K562 (cell line): ENCODE data around the gene CACNA1I. TPM values are rescaled to one million over a fixed set of nuclear protein-coding genes. Genes with fewer than 3 reads are reported as not detected.

Experiments
- ATAC-seq: fragments of 200-7000 bp; cut with Tn5 transposase; 3 replicates; pipeline ENCODE4 v1.9.1; 2020; ENCODE audit warnings: moderate library complexity
- BruUV-seq: library from RNA; stranded (reverse); fragments of 400-500 nt; replicated peaks from 2 replicates; lab custom pipeline; 2021; lab: Mats Ljungman, UMichigan
- CTCF ChIA-PET: fragments of 300-600 bp; formaldehyde crosslinking; extraction: SDS; loops from one replicate; lab custom pipeline; 2021; ENCODE audit warnings: low intra/inter-chr PET ratio; lab: Yijun Ruan, JAX
- POLR2A ChIA-PET: fragments of 300-600, 350-650 bp; sonication (Branson Sonifier 250); formaldehyde crosslinking; extraction: SDS; loops from one replicate; lab custom pipeline; 2021; ENCODE audit warnings: antibody characterized with exemption, inconsistent platforms; lab: Yijun Ruan, JAX
- DNase-seq, 4 experiments: peaks; one replicate each; pipeline versions ENCODE4 v3.0.0 to v3.0.0-alpha.2; 2011 to 2018; ENCODE audit warnings: low spot score in 3 of 4, mixed read lengths in 3 of 4; ENCODE audit errors: extremely low read depth in 1 of 4
- FAIRE-seq: peaks from 2 replicates; lab custom pipeline; 2011; peaks lifted over from hg19 to GRCh38; lab: Jason Lieb, UNC
- H2AFZ ChIP-seq: 2 replicates; pipeline ENCODE4 v1.6.0; 2011; ENCODE audit warnings: low read depth, low read length, control low read depth, inconsistent platforms
- H3K27ac ChIP-seq: fragments of 200-600 bp; 3 replicates; pipeline ENCODE4 v1.8.0; 2011; ENCODE audit warnings: low read depth, mild to moderate bottlenecking, control low read depth, inconsistent platforms, low read length, moderate library complexity, mixed read lengths; ENCODE audit errors: extremely low read depth
- H3K27me3 ChIP-seq, 2 experiments: fragments of 300-600 bp in 1 of 2; 2 replicates in 1 of 2; 3 replicates in 1 of 2; pipeline versions ENCODE4 v1.6.0 to v1.8.0; 2011; ENCODE audit warnings: inconsistent platforms in 2 of 2, low read length in 2 of 2, mild to moderate bottlenecking in 1 of 2, mixed read lengths in 1 of 2, moderate library complexity in 1 of 2; ENCODE audit not compliant: control insufficient read depth in 2 of 2, insufficient read depth in 2 of 2
- H3K36me3 ChIP-seq: fragments of 300-600 bp; 3 replicates; pipeline ENCODE4 v1.8.0; 2011; ENCODE audit warnings: mild to moderate bottlenecking, low read length, inconsistent platforms; ENCODE audit not compliant: control insufficient read depth, insufficient read depth
- H3K4me1 ChIP-seq, 2 experiments: fragments of 200-600 bp in 1 of 2; replicated peaks in 1 of 2; 2 replicates in 1 of 2; 3 replicates in 1 of 2; pipeline versions ENCODE4 v1.5.1 to v1.8.0; 2011; ENCODE audit warnings: inconsistent platforms in 2 of 2, low read length in 2 of 2, mild to moderate bottlenecking in 1 of 2, mixed read lengths in 1 of 2, moderate library complexity in 1 of 2; ENCODE audit not compliant: control insufficient read depth in 2 of 2, insufficient read depth in 2 of 2
- H3K4me2 ChIP-seq: 2 replicates; pipeline ENCODE4 v1.6.1; 2011; ENCODE audit warnings: low read length, control low read depth, inconsistent platforms, mixed read lengths; ENCODE audit not compliant: insufficient read depth
- H3K4me3 ChIP-seq: fragments of 200-600 bp; sonication (generic), shearing (Covaris generic); 2 replicates; pipeline ENCODE4 v1.5.1; 2016; ENCODE audit warnings: control low read depth, inconsistent platforms
- H3K79me2 ChIP-seq: fragments of 200-600 bp; 3 replicates; pipeline ENCODE4 v1.8.0; 2011; ENCODE audit warnings: low read length, inconsistent platforms; ENCODE audit not compliant: control insufficient read depth, insufficient read depth
- H3K9ac ChIP-seq, 2 experiments: 2 replicates each; pipeline versions ENCODE4 v1.6.0 to v1.6.1; 2011; ENCODE audit warnings: low read depth in 2 of 2, low read length in 2 of 2, control low read depth in 1 of 2, inconsistent platforms in 1 of 2, mild to moderate bottlenecking in 1 of 2, mixed read lengths in 1 of 2; ENCODE audit not compliant: insufficient read depth in 1 of 2
- H3K9me1 ChIP-seq: one replicate; pipeline ENCODE4 v1.6.0; 2011; ENCODE audit warnings: inconsistent platforms, mild to moderate bottlenecking, low read length, moderate library complexity; ENCODE audit not compliant: control insufficient read depth, insufficient read depth
- H3K9me3 ChIP-seq: replicated peaks from 2 replicates; pipeline ENCODE4 v1.5.1; 2011; ENCODE audit warnings: low read depth, low read length, inconsistent platforms; ENCODE audit not compliant: control insufficient read depth, insufficient read depth
- H4K20me1 ChIP-seq: replicated peaks from 2 replicates; pipeline ENCODE4 v1.6.1; 2011; ENCODE audit warnings: low read length, inconsistent platforms, mixed read lengths; ENCODE audit not compliant: control insufficient read depth, insufficient read depth
- PRDM10 ChIP-seq: fragments of 450-650 bp; IDR thresholded peaks from 2 replicates; pipeline ENCODE4 v1.6.1; 2018; ENCODE audit not compliant: partially characterized antibody
- ZNF23 ChIP-seq: fragments of 250-450 bp; sonication (Bioruptor Pico); IDR thresholded peaks from 2 replicates; pipeline ENCODE4 v1.4.0; 2020; ENCODE audit warnings: mild to moderate bottlenecking
- WGBS: fragments of 100-300 bp; shearing (Covaris generic); methylation state at CpG from one replicate; pipeline ENCODE4 v1.1.6; 2016; ENCODE audit warnings: low coverage, mixed read lengths; ENCODE audit not compliant: insufficient coverage; ENCODE audit errors: missing lambda C conversion rate; 5-methylcytosine and 5-hydroxymethylcytosine counted together
- in situ Hi-C: fragments of 300-500 bp; cut with MboI; formaldehyde crosslinking; loops from 4 replicates; pipeline ENCODE4 v1.15.0; 2018; ENCODE audit warnings: inconsistent platforms, mixed read lengths
- intact Hi-C: fragments of 100-400 bp; cut with micrococcal nuclease; formaldehyde crosslinking; loops from 2 replicates; pipeline ENCODE4 v1.14.2; 2022
- polyA plus RNA-seq, 8 experiments: library from polyadenylated mRNA; depleted of rRNA in 4 of 8; stranded (reverse) in 5 of 8; unstranded in 3 of 8; fragments of >200 nt; fragmentation: Nextera tagmentation in 2 of 8; fragmentation: Illumina TruSeq in 1 of 8; extraction: Ambion mirVana in 2 of 8; extraction: Trizol in 1 of 8; gene quantifications; 2 replicates each; pipeline versions ENCODE4 v1.2.1 to v1.2.3, GENCODE V29; 2011 to 2014; ENCODE audit warnings: inconsistent platforms in 1 of 8, missing spikeins in 1 of 8
- total RNA-seq, 7 experiments: library from RNA; depleted of rRNA in 6 of 7; stranded (reverse); fragments of >200 nt in 6 of 7; fragmentation: Illumina TruSeq in 2 of 7; extraction: Trizol in 2 of 7; gene quantifications; 2 replicates each; pipeline versions ENCODE4 v1.2.1 to v1.2.3, GENCODE V29; 2011 to 2021; ENCODE audit warnings: low replicate concordance in 1 of 7

CACNA1I gene
- total and polyA plus RNA-seq, 9 of the 15 experiments (the other 6 are each of a cell fraction or from before 2014, with no cell fraction given) = 0.01 to 0.79 (median 0.32) TPM; not detected in 1

- Histone ChIP-seq H3K27me3 (no peaks in the 10 kb centered on the region), H3K36me3 (no peaks in the 10 kb centered on the region), H3K9me1 (no peaks in the 10 kb centered on the region), H4K20me1 (no peaks in the 10 kb centered on the region), H3K27ac (no peak overlapping the region), H3K9me3 (no peaks in the 10 kb centered on the region), H3K9ac (peak overlapping the region in 1 of 2 experiments; percentile 7; a peak in 1 of 4 replicates), H3K4me3 (no peak overlapping the region), H3K79me2 (no peaks in the 10 kb centered on the region), H3K4me2 (no peak overlapping the region; the same call in 1 of the 2 replicates), H2AFZ (peak overlapping the region; percentile 42; the same call in 1 of the 2 replicates), H3K4me1 (peaks cover 25 to 26% of the 10 kb centered on the region in 2 experiments)
- peak; percentile 32 for FAIRE-seq
- in situ Hi-C loops = no loop called here
- intact Hi-C loops = no loop called here
- no peak for ATAC-seq
- WGBS = 46% methylated on average over 13 of the region's 15 CpGs
- POLR2A ChIA-PET = interaction anchor here (0.6 kb wide), 1 partner anchor 889 kb away, joined by 4 read pairs; no protein-coding TSS in a partner anchor
- no TSS peak for BruUV-seq
- peak; percentile 94 for TF ChIP-seq PRDM10
- TF ChIP-seq ZNF23 (CRISPR knock-in tag) = no peak
- CTCF ChIA-PET = no interaction called here
- peak in 2 of 4 experiments; percentile 41 to 44 for DNase-seq
Observed at GRCh38 chr22:39719559-39720450, 149.3 kb downstream of the CACNA1I start.
